WI38 (cell line): ENCODE results near the gene MAGEA3.
"Not testable (repeated sequence)": the region's sequence is repeated elsewhere in the genome, so short reads cannot be mapped to it uniquely, and the experiment has no call there.

Experiments used
- H3K4me3 ChIP-seq: 2 replicates; pipeline ENCODE4 v1.5.1; 2011; ENCODE audit warnings: low read depth, mild to moderate bottlenecking, control low read depth, low read length
- TF ChIP-seq, protein P1 (sequence below): IDR thresholded peaks from 2 replicates; pipeline ENCODE4 v1.5.1; 2012; ENCODE audit warnings: low read depth, mild to moderate bottlenecking, control low read depth, low read length

Gene MAGEA3, protein sequence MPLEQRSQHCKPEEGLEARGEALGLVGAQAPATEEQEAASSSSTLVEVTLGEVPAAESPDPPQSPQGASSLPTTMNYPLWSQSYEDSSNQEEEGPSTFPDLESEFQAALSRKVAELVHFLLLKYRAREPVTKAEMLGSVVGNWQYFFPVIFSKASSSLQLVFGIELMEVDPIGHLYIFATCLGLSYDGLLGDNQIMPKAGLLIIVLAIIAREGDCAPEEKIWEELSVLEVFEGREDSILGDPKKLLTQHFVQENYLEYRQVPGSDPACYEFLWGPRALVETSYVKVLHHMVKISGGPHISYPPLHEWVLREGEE

DNA sequence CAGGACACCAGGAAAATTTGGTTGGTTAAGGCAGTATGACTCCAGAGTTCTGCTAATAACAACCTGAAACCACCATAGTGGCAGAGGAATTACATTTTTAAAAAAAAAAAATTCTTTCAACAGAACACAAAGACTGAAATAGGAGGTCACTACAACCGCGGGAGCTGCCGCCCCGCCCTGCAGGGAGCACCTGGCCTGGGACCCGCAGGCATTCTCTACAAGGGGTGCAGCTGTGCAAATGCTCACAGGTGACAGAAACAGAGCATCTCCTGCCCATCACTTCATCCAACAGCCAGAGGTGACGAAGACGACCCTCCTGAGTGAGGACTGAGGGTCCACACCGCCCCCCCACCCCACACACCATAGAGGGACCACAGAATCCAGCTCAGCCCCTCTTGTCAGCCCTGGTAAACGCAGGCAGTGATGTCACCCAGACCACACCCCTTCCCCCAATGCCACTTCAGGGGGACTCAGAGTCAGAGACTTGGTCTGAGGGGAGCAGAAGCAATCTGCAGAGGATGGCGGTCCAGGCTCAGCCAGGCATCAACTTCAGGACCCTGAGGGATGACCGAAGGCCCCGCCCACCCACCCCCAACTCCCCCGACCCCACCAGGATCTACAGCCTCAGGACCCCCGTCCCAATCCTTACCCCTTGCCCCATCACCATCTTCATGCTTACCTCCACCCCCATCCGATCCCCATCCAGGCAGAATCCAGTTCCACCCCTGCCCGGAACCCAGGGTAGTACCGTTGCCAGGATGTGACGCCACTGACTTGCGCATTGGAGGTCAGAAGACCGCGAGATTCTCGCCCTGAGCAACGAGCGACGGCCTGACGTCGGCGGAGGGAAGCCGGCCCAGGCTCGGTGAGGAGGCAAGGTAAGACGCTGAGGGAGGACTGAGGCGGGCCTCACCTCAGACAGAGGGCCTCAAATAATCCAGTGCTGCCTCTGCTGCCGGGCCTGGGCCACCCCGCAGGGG, at the start of gene MAGEA3:
TSS of gene MAGEA3 (plus strand) at position 843 of the 980 bp plus-strand sequence. CDS start 2,039 bp downstream, outside the sequence.
- H3K4me3 ChIP-seq, result not testable (repeated sequence)

DNA sequence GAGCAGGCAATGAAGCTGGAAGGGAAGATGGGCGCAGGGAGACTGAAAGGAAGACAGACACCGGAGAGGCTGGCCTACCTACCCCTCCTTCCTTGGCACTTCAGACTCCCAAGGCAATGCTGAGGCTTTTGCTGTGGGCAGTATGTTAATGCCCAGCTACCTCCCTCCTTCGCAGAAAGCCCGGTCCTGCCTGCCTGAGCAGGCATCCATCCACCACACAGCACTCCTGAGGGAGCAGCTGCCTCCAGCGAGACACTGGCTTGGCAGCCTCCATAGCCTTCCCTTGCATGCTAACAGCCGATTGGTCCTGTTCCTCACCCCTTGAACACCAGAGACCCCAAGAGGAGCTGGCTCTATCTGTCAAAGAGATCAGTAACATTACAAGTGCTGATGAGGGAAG, 46.5 kb upstream of the MAGEA3 start:
- H3K4me3 ChIP-seq, result no peak overlapping the region
- TF ChIP-seq, protein P1, sequence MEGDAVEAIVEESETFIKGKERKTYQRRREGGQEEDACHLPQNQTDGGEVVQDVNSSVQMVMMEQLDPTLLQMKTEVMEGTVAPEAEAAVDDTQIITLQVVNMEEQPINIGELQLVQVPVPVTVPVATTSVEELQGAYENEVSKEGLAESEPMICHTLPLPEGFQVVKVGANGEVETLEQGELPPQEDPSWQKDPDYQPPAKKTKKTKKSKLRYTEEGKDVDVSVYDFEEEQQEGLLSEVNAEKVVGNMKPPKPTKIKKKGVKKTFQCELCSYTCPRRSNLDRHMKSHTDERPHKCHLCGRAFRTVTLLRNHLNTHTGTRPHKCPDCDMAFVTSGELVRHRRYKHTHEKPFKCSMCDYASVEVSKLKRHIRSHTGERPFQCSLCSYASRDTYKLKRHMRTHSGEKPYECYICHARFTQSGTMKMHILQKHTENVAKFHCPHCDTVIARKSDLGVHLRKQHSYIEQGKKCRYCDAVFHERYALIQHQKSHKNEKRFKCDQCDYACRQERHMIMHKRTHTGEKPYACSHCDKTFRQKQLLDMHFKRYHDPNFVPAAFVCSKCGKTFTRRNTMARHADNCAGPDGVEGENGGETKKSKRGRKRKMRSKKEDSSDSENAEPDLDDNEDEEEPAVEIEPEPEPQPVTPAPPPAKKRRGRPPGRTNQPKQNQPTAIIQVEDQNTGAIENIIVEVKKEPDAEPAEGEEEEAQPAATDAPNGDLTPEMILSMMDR, result no peak

DNA sequence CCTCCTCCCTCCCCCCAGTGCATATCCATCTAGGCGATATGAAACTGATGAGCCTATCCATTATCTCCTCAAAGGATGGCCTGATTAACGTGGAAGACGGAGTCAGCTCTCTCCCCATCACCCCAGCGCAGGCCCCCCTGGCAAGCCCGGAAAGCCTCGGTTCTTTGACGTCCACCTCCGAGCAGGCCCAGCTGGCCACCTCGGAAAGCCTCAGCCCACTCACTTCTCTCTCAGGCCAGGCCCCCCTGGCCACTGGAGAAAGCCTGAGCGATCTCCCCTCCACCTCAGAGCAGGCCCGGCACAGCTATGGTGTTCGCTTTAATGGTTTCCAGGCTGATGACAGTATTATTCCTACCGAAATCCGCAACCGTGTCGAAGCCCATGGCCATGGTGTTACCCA, 46.1 kb upstream of the MAGEA3 start:
- H3K4me3 ChIP-seq, result no peak overlapping the region
- TF ChIP-seq, protein P1, result no peak

DNA sequence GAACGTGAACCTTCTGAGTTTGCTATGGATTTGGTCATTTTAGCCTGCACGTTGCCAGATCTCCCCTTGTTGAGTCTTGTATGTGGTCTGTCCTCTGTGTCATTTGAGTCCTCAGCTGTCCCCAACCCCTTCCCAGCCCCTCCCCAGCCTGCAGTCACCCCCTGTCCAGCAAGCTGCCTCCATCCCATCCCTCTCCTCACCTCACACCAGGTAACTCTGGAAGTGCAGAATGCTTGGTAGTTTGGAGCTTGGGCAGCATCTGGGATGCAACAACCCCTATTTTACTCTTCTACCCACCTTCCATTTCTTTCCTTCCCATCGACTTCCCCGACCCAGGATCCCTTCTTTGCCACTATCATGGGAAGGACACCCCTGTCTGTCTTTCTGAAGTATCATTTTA, 42.5 kb upstream of the MAGEA3 start:
- TF ChIP-seq, protein P1, result no peak
- H3K4me3 ChIP-seq, result no peak overlapping the region

DNA sequence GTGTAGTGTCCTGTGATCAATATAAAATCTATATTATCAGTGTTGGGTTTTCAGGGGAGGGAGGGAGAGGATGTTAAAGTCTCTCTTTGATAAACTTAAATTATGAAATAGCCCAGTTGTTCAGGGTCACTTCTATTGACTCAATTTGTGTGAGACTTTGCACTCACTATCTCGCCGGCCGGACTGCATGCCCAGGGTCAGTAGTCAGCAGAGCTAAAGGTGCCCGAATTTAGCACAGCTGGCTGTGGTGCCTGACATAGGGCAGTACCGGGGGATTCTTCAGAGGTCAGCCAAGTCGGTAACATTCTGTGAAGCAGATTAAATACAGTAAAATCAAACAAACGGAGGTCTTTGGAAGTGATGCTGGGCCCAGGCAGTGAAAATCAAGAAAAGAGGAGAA, 41.7 kb upstream of the MAGEA3 start:
- no peak overlapping the region for H3K4me3 ChIP-seq
- TF ChIP-seq, protein P1, result no peak

DNA sequence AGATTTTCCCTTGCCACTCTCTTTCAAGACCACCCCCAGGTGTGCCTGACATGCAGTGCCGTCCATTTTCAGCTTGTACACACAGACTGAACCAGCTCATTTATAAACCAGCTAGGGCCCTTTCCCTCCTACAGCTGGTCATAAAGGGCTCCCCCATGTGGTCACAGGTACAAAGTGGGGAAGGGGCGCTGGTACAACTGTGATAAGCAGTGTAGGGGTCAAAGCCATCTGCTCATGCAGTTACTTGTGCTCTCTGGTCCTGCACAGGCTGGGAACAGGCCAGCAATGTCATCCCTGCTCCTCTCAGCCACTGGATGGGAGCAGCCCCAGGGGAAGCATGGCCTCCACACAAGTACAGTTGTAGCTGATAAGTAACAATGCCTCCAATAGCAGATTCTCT, 40.3 kb upstream of the MAGEA3 start:
- TF ChIP-seq, protein P1, result no peak
- no peak overlapping the region for H3K4me3 ChIP-seq

DNA sequence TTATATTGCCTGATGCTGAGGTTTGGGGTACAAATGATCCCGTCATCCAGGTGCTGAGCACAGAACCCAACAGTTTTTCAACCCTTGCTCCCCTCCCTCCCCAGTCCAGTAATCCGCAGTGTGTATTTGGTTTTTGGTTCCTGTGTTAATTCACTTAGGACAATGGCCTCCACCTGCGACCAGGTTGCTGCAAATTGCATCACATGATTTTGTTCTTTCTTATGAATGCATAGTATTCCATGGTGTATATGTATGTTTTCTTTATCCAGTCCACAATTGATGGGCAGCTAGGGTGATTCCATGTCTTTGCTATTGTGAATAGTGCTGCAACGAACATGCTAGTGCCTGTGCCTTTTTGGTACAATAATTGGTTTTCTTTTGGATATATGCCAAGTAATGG, 35.5 kb upstream of the MAGEA3 start:
- TF ChIP-seq, protein P1, result no peak
- H3K4me3 ChIP-seq, result no peak overlapping the region
